HFF-Myc (cell line): ENCODE measurements around the gene RPL10.

Experiments used
- DNase-seq: peaks from one replicate; pipeline ENCODE4 v3.0.0-alpha.2; 2011; ENCODE audit warnings: low read depth; ENCODE audit errors: extremely low read depth
- H3K4me3 ChIP-seq: replicated peaks from 2 replicates; pipeline ENCODE4 v1.5.1; 2011; ENCODE audit warnings: low read depth, mild to moderate bottlenecking, control low read depth, low read length
- CTCF ChIP-seq: IDR thresholded peaks from 2 replicates; pipeline ENCODE4 v1.5.1; 2012; ENCODE audit warnings: mild to moderate bottlenecking, low read depth, low read length, control low read depth; ENCODE audit errors: missing control alignments

Gene RPL10

GRCh38 chrX:154352012-154352401 is 46.2 kb upstream of the RPL10 start:
- TF ChIP-seq CTCF = no peak
- H3K4me3 ChIP-seq = no peak overlapping the region
- no peak for DNase-seq

GRCh38 chrX:154352466-154352865 is 45.7 kb upstream of the RPL10 start:
- no peak for DNase-seq
- no peak for TF ChIP-seq CTCF
- H3K4me3 ChIP-seq = no peak overlapping the region

- no peak overlapping the region for H3K4me3 ChIP-seq
- TF ChIP-seq CTCF = no peak
- DNase-seq = no peak
Observed at GRCh38 chrX:154353172-154353843, 44.9 kb upstream of the RPL10 start.

DNA sequence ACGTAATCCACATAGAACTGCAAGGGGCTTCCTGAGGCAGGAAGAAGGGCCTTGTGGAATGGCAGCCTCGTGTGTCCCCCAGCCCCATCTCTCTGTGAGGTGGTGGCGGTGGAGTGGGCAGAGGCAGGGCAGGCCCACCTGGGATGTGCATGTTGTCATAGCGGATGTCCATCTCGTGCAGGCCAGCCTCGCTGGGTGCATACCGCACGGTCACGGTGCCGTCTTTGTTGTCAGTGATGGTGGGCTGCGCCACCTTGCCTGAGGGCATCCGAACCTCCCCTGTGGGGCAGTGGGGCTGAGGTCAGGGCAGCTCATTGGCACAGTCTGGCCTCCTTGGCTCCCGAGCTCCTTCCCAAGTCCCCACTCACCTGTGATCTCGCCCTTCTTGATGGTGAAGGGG is 44.2 kb upstream of the RPL10 start:
- no peak overlapping the region for H3K4me3 ChIP-seq
- no peak for DNase-seq
- TF ChIP-seq CTCF = no peak

GRCh38 chrX:154354516-154354915 is 43.7 kb upstream of the RPL10 start:
- TF ChIP-seq CTCF = no peak
- no peak overlapping the region for H3K4me3 ChIP-seq
- no peak for DNase-seq

DNA sequence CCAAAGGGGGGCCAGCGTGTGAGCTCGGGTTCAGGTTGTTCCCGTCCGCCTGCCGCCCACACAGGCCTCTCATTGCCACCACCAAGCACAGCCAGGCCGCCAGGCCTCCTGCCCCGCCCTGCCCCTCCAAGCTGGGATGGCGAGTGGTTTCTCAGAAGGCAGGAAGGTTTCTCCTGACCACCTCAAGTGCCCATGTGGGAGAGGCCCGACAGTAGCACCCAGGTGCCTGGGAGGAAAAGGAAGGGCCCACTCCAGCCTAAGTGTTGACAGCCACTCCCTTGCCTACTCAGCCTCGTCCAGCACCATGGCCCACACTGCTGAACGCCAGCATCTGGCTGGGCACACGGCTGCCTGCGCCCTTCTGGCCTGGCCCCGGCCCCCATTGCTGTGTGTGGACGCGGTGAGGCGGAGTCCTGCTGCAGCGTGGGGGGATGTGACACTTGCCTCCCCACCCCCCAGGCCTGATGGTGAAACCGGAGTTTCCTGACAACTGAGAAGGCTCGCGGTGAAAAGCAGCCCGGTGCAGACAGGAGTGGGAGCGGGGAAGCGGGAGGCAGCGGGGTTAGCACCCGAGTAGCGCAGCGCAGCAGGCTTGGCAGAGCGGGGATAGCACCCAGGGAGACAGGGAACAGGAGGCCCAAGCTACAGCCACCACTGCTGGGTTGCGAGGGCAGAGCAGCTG is 42.9 kb upstream of the RPL10 start:
- no peak for DNase-seq
- no peak for TF ChIP-seq CTCF
- no peak overlapping the region for H3K4me3 ChIP-seq

DNA sequence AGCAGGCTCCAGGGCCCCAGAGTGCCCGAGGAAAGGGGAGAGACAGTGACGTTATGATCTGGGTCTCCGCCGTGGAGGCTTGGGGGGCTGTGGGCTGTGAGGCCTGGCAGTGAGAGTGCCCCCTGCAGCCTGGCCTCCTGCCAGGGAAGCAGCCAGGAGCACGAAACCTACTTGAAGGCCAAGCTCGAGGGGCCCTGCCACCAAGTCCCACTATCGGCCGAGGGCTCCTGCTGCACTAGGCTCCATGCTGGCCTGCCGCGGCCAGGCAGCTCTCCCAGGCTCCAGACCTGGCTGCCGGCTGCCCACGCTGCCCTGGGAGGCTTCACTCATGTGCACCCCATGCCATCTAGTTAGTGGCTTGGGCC is 42.4 kb upstream of the RPL10 start:
- no peak for TF ChIP-seq CTCF
- H3K4me3 ChIP-seq = no peak overlapping the region
- DNase-seq = no peak
